HEK293T (cell line): ENCODE data around the gene PALMD.

ENCODE experiments used
- BHLHE40 ChIP-seq: fragments of 450-650 bp; IDR thresholded peaks from 2 replicates; pipeline ENCODE4 v1.6.1; 2016; ENCODE audit warnings: mild to moderate bottlenecking, moderate library complexity, borderline replicate concordance
- ELF4 ChIP-seq: fragments of 450-650 bp; IDR thresholded peaks from 2 replicates; pipeline ENCODE4 v1.6.1; 2017; ENCODE audit warnings: antibody characterized with exemption
- FOXM1 ChIP-seq: fragments of 450-650 bp; IDR thresholded peaks from 2 replicates; pipeline ENCODE4 v1.6.1; 2017; ENCODE audit warnings: mild to moderate bottlenecking, borderline replicate concordance
- HDGF ChIP-seq: fragments of 450-650 bp; IDR thresholded peaks from 2 replicates; pipeline ENCODE4 v1.6.1; 2017; ENCODE audit warnings: antibody characterized with exemption, borderline replicate concordance
- SP1 ChIP-seq: fragments of 450-650 bp; IDR thresholded peaks from 2 replicates; pipeline ENCODE4 v1.6.1; 2017
- SUZ12 ChIP-seq: fragments of 450-650 bp; IDR thresholded peaks from 2 replicates; pipeline ENCODE4 v1.6.1; 2016; ENCODE audit warnings: mild to moderate bottlenecking
- TARDBP ChIP-seq: fragments of 450-650 bp; IDR thresholded peaks from 2 replicates; pipeline ENCODE4 v1.6.1; 2016
- ZNF384 ChIP-seq: fragments of 450-650 bp; IDR thresholded peaks from 2 replicates; pipeline ENCODE4 v1.6.1; 2016

GRCh38 chr1:99639408-99639807 lies 6.5 kb upstream of the PALMD start:
- TF ChIP-seq SUZ12 (no peak), TARDBP (no peak), ELF4 (no peak), BHLHE40 (no peak), FOXM1 (no peak), ZNF384 (no peak), SP1 (no peak), HDGF (no peak)
